Thyroid gland (tissue), 4 donors: ENCODE results near the gene EXOC3L4. TPM values are rescaled to one million over a fixed set of nuclear protein-coding genes. Genes with fewer than 3 reads are reported as not detected.
A peak's percentile ranks its signal among the peaks of the same experiment; 100 is the strongest.

Source experiments
- DNase-seq, 2 donors: peaks; one replicate each; pipeline ENCODE4 v3.0.0-alpha.2; 2019
- H3K27ac ChIP-seq, 3 donors: fragments of 200-600 bp; sonication (generic); 1 replicate in 2 of 3; 2 replicates in 1 of 3; pipeline ENCODE4 v1.5.1; 2016 to 2019; ENCODE audit warnings: mild to moderate bottlenecking in 1 of 3, moderate library complexity in 1 of 3
- H3K27me3 ChIP-seq: fragments of 200-600 bp; sonication (generic); one replicate; pipeline ENCODE4 v1.5.1; 2019
- H3K36me3 ChIP-seq, 2 donors: fragments of 200-600 bp; sonication (generic); one replicate each; pipeline ENCODE4 v1.5.1; 2016 to 2019
- H3K4me1 ChIP-seq, 2 donors: fragments of 200-600 bp; sonication (generic); one replicate each; pipeline ENCODE4 v1.5.1; 2017 to 2019
- H3K4me3 ChIP-seq, 3 donors: fragments of 200-600 bp; sonication (generic); replicated peaks in 1 of 3; 1 replicate in 2 of 3; 2 replicates in 1 of 3; pipeline ENCODE4 v1.5.1; 2016; ENCODE audit warnings: mild to moderate bottlenecking in 1 of 3
- H3K9me3 ChIP-seq: fragments of 200-600 bp; sonication (generic); one replicate; pipeline ENCODE4 v1.5.1; 2017
- CTCF ChIP-seq, 6 experiments: fragments of 200-600 bp in 3 of 6; fragments of 450-650 bp in 3 of 6; sonication (generic) in 3 of 6; IDR thresholded peaks; one replicate each; pipeline ENCODE4 v1.5.1; 2016 to 2019; ENCODE audit warnings: antibody characterized with exemption in 6 of 6, mild to moderate bottlenecking in 2 of 6, inconsistent platforms in 1 of 6, moderate library complexity in 1 of 6
- POLR2A ChIP-seq, 2 donors: fragments of 450-650 bp; IDR thresholded peaks; one replicate each; pipeline ENCODE4 v1.6.1; 2017; ENCODE audit warnings: antibody characterized with exemption in 2 of 2, mild to moderate bottlenecking in 2 of 2, moderate library complexity in 1 of 2
- WGBS, 2 donors: methylation state at CpG; one replicate each; pipeline ENCODE4 v1.1.5; 2017; 5-methylcytosine and 5-hydroxymethylcytosine counted together
- intact Hi-C: fragments of 100-400 bp; cut with DNase I; formaldehyde crosslinking; loops from one replicate; pipeline ENCODE4 v1.15.1; 2023
- total RNA-seq, 4 donors: library from RNA; depleted of rRNA; stranded (reverse); fragments of >200 nt; gene quantifications; one replicate each; pipeline ENCODE4 v1.2.3, GENCODE V29; 2016

The EXOC3L4 gene
- total RNA-seq, 4 donors from 2014 or later, result 0.44 to 0.78 TPM; not detected in 2

- no peaks in the 10 kb centered on the region for H3K27me3 ChIP-seq
Measured at GRCh38 chr14:103138301-103139131, 44.0 kb downstream of the EXOC3L4 start.

GRCh38 chr14:103139132-103140025 lies 44.9 kb downstream of the EXOC3L4 start:
- intact Hi-C loops, result loop anchor here (5.0 kb wide), 1 partner anchor 32 kb away; no protein-coding TSS in a partner anchor
- DNase-seq, result no peak
- H3K27me3 ChIP-seq, result no peaks in the 10 kb centered on the region
- no peaks in the 10 kb centered on the region for H3K36me3 ChIP-seq
- 72 to 74% methylated on average over 29 of the region's 29 CpGs for WGBS, 2 donors
- H3K4me1 ChIP-seq, result peaks cover 5 to 35% of the 10 kb centered on the region in 2 donors
- peak overlapping the region in 1 of 3 donors; percentile 39 for H3K27ac ChIP-seq
- no peak overlapping the region for H3K4me3 ChIP-seq
- H3K9me3 ChIP-seq, result no peaks in the 10 kb centered on the region
- no peak for TF ChIP-seq CTCF (IDR thresholded peaks at IDR 0.05)
- no peak for TF ChIP-seq POLR2A (IDR thresholded peaks at IDR 0.05)

More at GRCh38 chr14:103138301-103139131, 44.0 kb downstream of the EXOC3L4 start:
- H3K27ac ChIP-seq, result no peak overlapping the region
- TF ChIP-seq CTCF (IDR thresholded peaks at IDR 0.05) (no peak), POLR2A (IDR thresholded peaks at IDR 0.05) (no peak)
- H3K9me3 ChIP-seq, result no peaks in the 10 kb centered on the region
- no peak for DNase-seq
- no peak overlapping the region for H3K4me3 ChIP-seq
- no peaks in the 10 kb centered on the region for H3K36me3 ChIP-seq
- WGBS, 2 donors, result 45 to 61% methylated on average over 20 to 30 of the region's 66 CpGs
- H3K4me1 ChIP-seq, result peaks cover 5 to 35% of the 10 kb centered on the region in 2 donors
- intact Hi-C loops, result no loop called here

- intact Hi-C loops, result loop anchor here (5.0 kb wide), 1 partner anchor 33 kb away; no protein-coding TSS in a partner anchor
- Histone ChIP-seq H3K27ac (peak overlapping the region in 1 of 3 donors; percentile 39), H3K27me3 (no peaks in the 10 kb centered on the region), H3K4me3 (no peak overlapping the region), H3K4me1 (peaks cover 5 to 28% of the 10 kb centered on the region in 2 donors), H3K9me3 (no peaks in the 10 kb centered on the region), H3K36me3 (no peaks in the 10 kb centered on the region)
- DNase-seq, result peak; percentile 80 to 83
- TF ChIP-seq POLR2A (IDR thresholded peaks at IDR 0.05) (no peak), CTCF (IDR thresholded peaks at IDR 0.05) (no peak)
- WGBS, 2 donors, result 33 to 34% methylated on average over 9 to 12 of the region's 12 CpGs
Measured at GRCh38 chr14:103140316-103141109, 46.0 kb downstream of the EXOC3L4 start.

GRCh38 chr14:103141117-103141796 lies 46.7 kb downstream of the EXOC3L4 start:
- Histone ChIP-seq H3K9me3 (no peaks in the 10 kb centered on the region), H3K4me3 (no peak overlapping the region), H3K27ac (no peak overlapping the region), H3K36me3 (no peaks in the 10 kb centered on the region), H3K27me3 (no peaks in the 10 kb centered on the region), H3K4me1 (peaks cover 5 to 21% of the 10 kb centered on the region in 2 donors)
- WGBS, 2 donors, result 34 to 35% methylated on average over 6 to 8 of the region's 8 CpGs
- TF ChIP-seq CTCF (IDR thresholded peaks at IDR 0.05) (peak in 5 of 6 experiments; percentile 25 to 68 (median 54)), POLR2A (IDR thresholded peaks at IDR 0.05) (no peak)
- peak; percentile 43 to 53 for DNase-seq
- intact Hi-C loops, result loop anchor here (5.0 kb wide), 1 partner anchor 34 kb away; no protein-coding TSS in a partner anchor
